HG03342 (cell line): ENCODE results near the gene RSRC1.
"Not testable (repeated sequence)": the region's sequence is repeated elsewhere in the genome, so short reads cannot be mapped to it uniquely, and the experiment has no call there.

Experiments
- ATAC-seq: cut with Tn5 transposase; IDR thresholded peaks from one replicate; pipeline ENCODE4 v1.9.1; 2021; ENCODE audit warnings: mild to moderate bottlenecking, moderate library complexity; ENCODE audit not compliant: unreplicated experiment

RSRC1 gene

GRCh38 chr3:158506456-158506855 is 396.6 kb downstream of the RSRC1 start:
- no peak for ATAC-seq

- no peak for ATAC-seq
These were observed 398.6 kb downstream of the RSRC1 start for GRCh38 chr3:158508481-158508880.

- no peak for ATAC-seq
These were observed 400.0 kb downstream of the RSRC1 start for GRCh38 chr3:158509891-158510290.

GRCh38 chr3:158516729-158517128 is 406.8 kb downstream of the RSRC1 start:
- not testable (repeated sequence) for ATAC-seq

GRCh38 chr3:158519776-158520175 is 409.9 kb downstream of the RSRC1 start:
- ATAC-seq: no peak

- no peak for ATAC-seq
These were observed 410.5 kb downstream of the RSRC1 start for GRCh38 chr3:158520433-158520832.

GRCh38 chr3:158522221-158523136 is 412.6 kb downstream of the RSRC1 start:
- no peak for ATAC-seq

GRCh38 chr3:158528076-158528674 is 418.3 kb downstream of the RSRC1 start:
- ATAC-seq: no peak

- ATAC-seq: no peak
These were observed 421.4 kb downstream of the RSRC1 start for GRCh38 chr3:158531334-158531733.

- peak; percentile 58 for ATAC-seq
These were observed 422.3 kb downstream of the RSRC1 start for GRCh38 chr3:158532099-158532734.

- no peak for ATAC-seq
These were observed 426.0 kb downstream of the RSRC1 start for GRCh38 chr3:158535918-158536317.

- ATAC-seq: peak; percentile 69
These were observed 429.6 kb downstream of the RSRC1 start for GRCh38 chr3:158539414-158540014.

GRCh38 chr3:158540066-158540465 is 430.2 kb downstream of the RSRC1 start:
- ATAC-seq: no peak

- ATAC-seq: no peak
These were observed 438.8 kb downstream of the RSRC1 start for GRCh38 chr3:158548691-158549090.

GRCh38 chr3:158549938-158550337 is 440.0 kb downstream of the RSRC1 start:
- ATAC-seq: not testable (repeated sequence)

- no peak for ATAC-seq
These were observed 442.2 kb downstream of the RSRC1 start for GRCh38 chr3:158552124-158552523.

- no peak for ATAC-seq
These were observed 449.6 kb downstream of the RSRC1 start for GRCh38 chr3:158559504-158559903.

GRCh38 chr3:158560979-158561378 is 451.1 kb downstream of the RSRC1 start:
- ATAC-seq: no peak

- ATAC-seq: no peak
These were observed 452.8 kb downstream of the RSRC1 start for GRCh38 chr3:158562674-158563073.

- ATAC-seq: no peak
These were observed 453.2 kb downstream of the RSRC1 start for GRCh38 chr3:158563076-158563475.

- ATAC-seq: no peak
These were observed 455.2 kb downstream of the RSRC1 start for GRCh38 chr3:158565076-158565475.
